Neural cell (in vitro differentiated cells): ENCODE measurements around the gene PTPN22.

Experiments
- EP300 ChIP-seq: fragments of 450-650 bp; conservative IDR thresholded peaks from 2 replicates; pipeline ENCODE4 v1.6.1; 2014; ENCODE audit warnings: antibody characterized with exemption, mild to moderate bottlenecking, moderate library complexity; ENCODE audit not compliant: poor library complexity, severe bottlenecking
- EZH2 ChIP-seq: fragments of 200-600, 300-800 bp; shearing (Covaris generic), sonication (generic); IDR thresholded peaks from 2 replicates; pipeline ENCODE4 v1.6.1; 2014; ENCODE audit warnings: antibody characterized with exemption, low read length, borderline replicate concordance, mild to moderate bottlenecking; ENCODE audit not compliant: insufficient read depth, poor library complexity, severe bottlenecking
- POLR2AphosphoS5 ChIP-seq: IDR thresholded peaks from 2 replicates; pipeline ENCODE4 v1.6.1; 2012
- TAF1 ChIP-seq: IDR thresholded peaks from 2 replicates; pipeline ENCODE4 v1.6.1; 2012; ENCODE audit warnings: low read depth
- TF ChIP-seq, protein P1 (sequence below): fragments of 450-650 bp; IDR thresholded peaks from 2 replicates; pipeline ENCODE4 v1.5.1; 2014; ENCODE audit warnings: antibody characterized with exemption, mild to moderate bottlenecking, moderate library complexity; ENCODE audit not compliant: poor library complexity, severe bottlenecking
- TF ChIP-seq, protein P2 (sequence below): IDR thresholded peaks from 2 replicates; pipeline ENCODE4 v1.6.1; 2012; ENCODE audit warnings: borderline replicate concordance

- TF ChIP-seq, protein P1, sequence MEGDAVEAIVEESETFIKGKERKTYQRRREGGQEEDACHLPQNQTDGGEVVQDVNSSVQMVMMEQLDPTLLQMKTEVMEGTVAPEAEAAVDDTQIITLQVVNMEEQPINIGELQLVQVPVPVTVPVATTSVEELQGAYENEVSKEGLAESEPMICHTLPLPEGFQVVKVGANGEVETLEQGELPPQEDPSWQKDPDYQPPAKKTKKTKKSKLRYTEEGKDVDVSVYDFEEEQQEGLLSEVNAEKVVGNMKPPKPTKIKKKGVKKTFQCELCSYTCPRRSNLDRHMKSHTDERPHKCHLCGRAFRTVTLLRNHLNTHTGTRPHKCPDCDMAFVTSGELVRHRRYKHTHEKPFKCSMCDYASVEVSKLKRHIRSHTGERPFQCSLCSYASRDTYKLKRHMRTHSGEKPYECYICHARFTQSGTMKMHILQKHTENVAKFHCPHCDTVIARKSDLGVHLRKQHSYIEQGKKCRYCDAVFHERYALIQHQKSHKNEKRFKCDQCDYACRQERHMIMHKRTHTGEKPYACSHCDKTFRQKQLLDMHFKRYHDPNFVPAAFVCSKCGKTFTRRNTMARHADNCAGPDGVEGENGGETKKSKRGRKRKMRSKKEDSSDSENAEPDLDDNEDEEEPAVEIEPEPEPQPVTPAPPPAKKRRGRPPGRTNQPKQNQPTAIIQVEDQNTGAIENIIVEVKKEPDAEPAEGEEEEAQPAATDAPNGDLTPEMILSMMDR: no peak
- TF ChIP-seq, protein P2, sequence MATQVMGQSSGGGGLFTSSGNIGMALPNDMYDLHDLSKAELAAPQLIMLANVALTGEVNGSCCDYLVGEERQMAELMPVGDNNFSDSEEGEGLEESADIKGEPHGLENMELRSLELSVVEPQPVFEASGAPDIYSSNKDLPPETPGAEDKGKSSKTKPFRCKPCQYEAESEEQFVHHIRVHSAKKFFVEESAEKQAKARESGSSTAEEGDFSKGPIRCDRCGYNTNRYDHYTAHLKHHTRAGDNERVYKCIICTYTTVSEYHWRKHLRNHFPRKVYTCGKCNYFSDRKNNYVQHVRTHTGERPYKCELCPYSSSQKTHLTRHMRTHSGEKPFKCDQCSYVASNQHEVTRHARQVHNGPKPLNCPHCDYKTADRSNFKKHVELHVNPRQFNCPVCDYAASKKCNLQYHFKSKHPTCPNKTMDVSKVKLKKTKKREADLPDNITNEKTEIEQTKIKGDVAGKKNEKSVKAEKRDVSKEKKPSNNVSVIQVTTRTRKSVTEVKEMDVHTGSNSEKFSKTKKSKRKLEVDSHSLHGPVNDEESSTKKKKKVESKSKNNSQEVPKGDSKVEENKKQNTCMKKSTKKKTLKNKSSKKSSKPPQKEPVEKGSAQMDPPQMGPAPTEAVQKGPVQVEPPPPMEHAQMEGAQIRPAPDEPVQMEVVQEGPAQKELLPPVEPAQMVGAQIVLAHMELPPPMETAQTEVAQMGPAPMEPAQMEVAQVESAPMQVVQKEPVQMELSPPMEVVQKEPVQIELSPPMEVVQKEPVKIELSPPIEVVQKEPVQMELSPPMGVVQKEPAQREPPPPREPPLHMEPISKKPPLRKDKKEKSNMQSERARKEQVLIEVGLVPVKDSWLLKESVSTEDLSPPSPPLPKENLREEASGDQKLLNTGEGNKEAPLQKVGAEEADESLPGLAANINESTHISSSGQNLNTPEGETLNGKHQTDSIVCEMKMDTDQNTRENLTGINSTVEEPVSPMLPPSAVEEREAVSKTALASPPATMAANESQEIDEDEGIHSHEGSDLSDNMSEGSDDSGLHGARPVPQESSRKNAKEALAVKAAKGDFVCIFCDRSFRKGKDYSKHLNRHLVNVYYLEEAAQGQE: no peak
- TF ChIP-seq EP300 (no peak), EZH2 (no peak), POLR2AphosphoS5 (no peak), TAF1 (no peak)
Measured at GRCh38 chr1:113859478-113860175, 11.9 kb downstream of the PTPN22 start.
